ENCODE measurements around the gene HERC6.

DNA sequence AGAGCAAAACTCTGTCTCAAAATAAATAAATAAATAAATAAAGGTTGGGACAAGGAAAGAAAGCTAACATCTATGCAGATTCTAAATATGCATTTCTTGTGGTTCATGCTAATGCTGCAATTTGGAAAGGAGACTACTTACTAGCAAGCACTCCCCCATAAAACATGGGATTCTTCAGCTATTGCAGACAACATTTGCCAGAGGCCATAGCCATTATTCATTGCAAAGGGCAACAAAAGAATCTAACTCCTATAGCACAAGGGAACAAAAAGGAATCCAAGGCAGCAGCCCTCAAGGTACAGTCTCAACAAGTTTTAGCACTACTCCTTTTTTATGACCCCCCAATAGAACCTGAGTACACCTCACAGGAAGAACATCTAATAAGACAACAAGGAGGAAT, 70.2 kb downstream of the HERC6 start:
- TF ChIP-seq POLR2A (IDR thresholded peaks at IDR 0.05; ENCODE audit: low read length): no peak
- TF ChIP-seq GATA1 (IDR thresholded peaks at IDR 0.05; ENCODE audit: low read depth, low read length): no peak
